NCI-H1436 (cell line): ENCODE results near the gene MAP2K7.
"Not testable (repeated sequence)": the region's sequence is repeated elsewhere in the genome, so short reads cannot be mapped to it uniquely, and the experiment has no call there.

Source experiments
- DNase-seq: peaks from one replicate; lab custom pipeline; 2025; lab: John Stamatoyannopoulos, UW

The MAP2K7 gene

GRCh38 chr19:7931221-7932061, 27.8 kb downstream of the MAP2K7 start:
- no peak for DNase-seq

GRCh38 chr19:7932276-7932929, 28.7 kb downstream of the MAP2K7 start:
- DNase-seq, result no peak

GRCh38 chr19:7932930-7933300, 29.2 kb downstream of the MAP2K7 start:
- no peak for DNase-seq

- no peak for DNase-seq
These were observed 29.7 kb downstream of the MAP2K7 start for GRCh38 chr19:7933411-7933810.

GRCh38 chr19:7933828-7934725, 30.4 kb downstream of the MAP2K7 start:
- DNase-seq, result no peak

GRCh38 chr19:7934766-7935165, 31.1 kb downstream of the MAP2K7 start:
- DNase-seq, result no peak

GRCh38 chr19:7940841-7941240, 37.2 kb downstream of the MAP2K7 start:
- DNase-seq, result no peak

- no peak for DNase-seq
These were observed 38.4 kb downstream of the MAP2K7 start for GRCh38 chr19:7941895-7942596.

- DNase-seq, result no peak
These were observed 39.3 kb downstream of the MAP2K7 start for GRCh38 chr19:7942981-7943443.

- DNase-seq, result peak; percentile 100
These were observed 39.9 kb downstream of the MAP2K7 start, which contains the start of gene TIMM44 for GRCh38 chr19:7943444-7944176. Gene TIMM44 (minus strand): TSS chr19:7943666. CDS start chr19:7943651, 15 bp downstream.

GRCh38 chr19:7944177-7944761, 40.6 kb downstream of the MAP2K7 start:
- DNase-seq, result peak; percentile 95

- no peak for DNase-seq
These were observed 44.3 kb downstream of the MAP2K7 start for GRCh38 chr19:7947939-7948338.

GRCh38 chr19:7953060-7953459, 49.4 kb downstream of the MAP2K7 start:
- no peak for DNase-seq

- no peak for DNase-seq
These were observed 49.9 kb downstream of the MAP2K7 start for GRCh38 chr19:7953576-7953975.

GRCh38 chr19:7955696-7956095, 52.0 kb downstream of the MAP2K7 start:
- no peak for DNase-seq

- no peak for DNase-seq
These were observed 55.5 kb downstream of the MAP2K7 start for GRCh38 chr19:7959211-7959610.

GRCh38 chr19:7961082-7961481, 57.4 kb downstream of the MAP2K7 start:
- not testable (repeated sequence) for DNase-seq

- DNase-seq, result no peak
These were observed 58.4 kb downstream of the MAP2K7 start for GRCh38 chr19:7961920-7962626.

- DNase-seq, result no peak
These were observed 59.1 kb downstream of the MAP2K7 start for GRCh38 chr19:7962644-7963268.
